Activated naive CD8-positive, alpha-beta T cell treated with anti-CD3 and anti-CD28 coated beads, Interleukin-2, amount 50 U/mL, for 24 hours (primary cell): ENCODE data around the gene S100A5.
"Not testable (repeated sequence)": the region's sequence is repeated elsewhere in the genome, so short reads cannot be mapped to it uniquely, and the experiment has no call there.

Experiments
- ATAC-seq: fragments of 150-1000 bp; cut with Tn5 transposase; one replicate; pipeline ENCODE4 v1.10.0; 2021
- DNase-seq: peaks from one replicate; pipeline ENCODE4 v3.0.0; 2021
- H3K27ac Mint-ChIP-seq: one replicate; pipeline ENCODE4 v1.8.0; 2021; ENCODE audit warnings: mild to moderate bottlenecking, mixed read lengths
- H3K27me3 Mint-ChIP-seq: one replicate; pipeline ENCODE4 v1.8.0; 2021; ENCODE audit warnings: mixed read lengths
- H3K36me3 Mint-ChIP-seq: one replicate; pipeline ENCODE4 v1.8.0; 2021; ENCODE audit warnings: low read depth, mixed read lengths
- H3K4me1 Mint-ChIP-seq: one replicate; pipeline ENCODE4 v1.8.0; 2021; ENCODE audit warnings: mixed read lengths
- H3K4me3 Mint-ChIP-seq: one replicate; pipeline ENCODE4 v1.8.0; 2021; ENCODE audit warnings: mild to moderate bottlenecking, moderate library complexity, mixed read lengths
- H3K9me3 Mint-ChIP-seq: one replicate; pipeline ENCODE4 v1.8.0; 2021; ENCODE audit warnings: mixed read lengths

The S100A5 gene, protein sequence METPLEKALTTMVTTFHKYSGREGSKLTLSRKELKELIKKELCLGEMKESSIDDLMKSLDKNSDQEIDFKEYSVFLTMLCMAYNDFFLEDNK

DNA sequence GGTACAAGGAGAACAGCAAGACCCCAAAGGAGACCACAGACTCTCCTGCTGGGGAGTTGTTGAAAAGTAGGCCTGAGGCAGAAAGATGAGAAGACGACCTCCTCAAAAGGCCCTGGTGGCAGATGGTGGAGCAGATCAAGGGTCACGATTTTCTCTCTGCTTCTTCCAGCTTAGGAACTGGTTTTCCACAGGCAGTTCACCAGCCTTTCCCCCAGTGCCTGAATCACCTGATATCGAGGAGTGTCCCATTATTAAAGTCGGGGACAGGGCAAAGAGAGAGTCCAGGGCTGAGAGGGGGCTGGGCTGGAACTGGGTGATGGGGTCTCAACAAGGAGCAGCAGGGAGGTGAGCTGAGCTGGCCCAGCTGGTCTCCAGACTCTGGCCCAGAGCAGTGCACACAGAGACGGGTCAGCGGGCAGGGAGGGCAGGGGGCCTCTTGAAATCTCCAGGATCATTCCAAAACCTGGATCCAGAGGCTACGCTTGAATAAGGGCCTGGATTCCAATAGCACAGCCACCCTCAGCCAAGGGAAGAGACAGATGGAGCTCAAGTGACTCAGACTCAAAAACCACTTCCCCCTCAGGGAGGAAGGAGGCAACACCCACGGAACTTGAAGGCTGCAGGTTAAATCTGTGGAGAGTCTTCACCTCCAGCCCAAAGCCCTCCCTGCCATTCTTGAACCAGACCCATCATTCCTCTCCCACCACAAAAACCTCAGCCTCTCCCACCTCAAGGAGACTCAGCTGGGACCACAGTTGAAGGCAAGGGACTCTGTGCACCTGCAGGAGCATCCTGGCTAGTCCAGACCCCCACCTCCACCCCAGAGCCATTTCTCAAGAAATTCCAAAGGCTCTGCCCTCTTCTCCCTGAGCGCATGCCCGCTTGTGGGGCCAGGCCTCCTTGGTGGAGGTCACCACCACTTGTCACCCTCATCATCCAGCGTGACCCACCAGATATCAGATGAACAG lies at the start of gene S100A5:
TSS of gene S100A5 (minus strand) at position 541 of the 968 bp plus-strand sequence. CDS start 743 bp downstream, outside the sequence.
- H3K4me1 Mint-ChIP-seq: peaks cover 79% of the 10 kb centered on the region
- H3K27me3 Mint-ChIP-seq: no peaks in the 10 kb centered on the region
- peak within 1 kb of the TSS; percentile 83 for H3K27ac Mint-ChIP-seq
- peak; percentile 50 for DNase-seq
- peak within 1 kb of the TSS; percentile 35 for H3K4me3 Mint-ChIP-seq
- H3K36me3 Mint-ChIP-seq: peaks cover 12% of the 10 kb centered on the region
- no peaks in the 10 kb centered on the region for H3K9me3 Mint-ChIP-seq
- no peak for ATAC-seq

DNA sequence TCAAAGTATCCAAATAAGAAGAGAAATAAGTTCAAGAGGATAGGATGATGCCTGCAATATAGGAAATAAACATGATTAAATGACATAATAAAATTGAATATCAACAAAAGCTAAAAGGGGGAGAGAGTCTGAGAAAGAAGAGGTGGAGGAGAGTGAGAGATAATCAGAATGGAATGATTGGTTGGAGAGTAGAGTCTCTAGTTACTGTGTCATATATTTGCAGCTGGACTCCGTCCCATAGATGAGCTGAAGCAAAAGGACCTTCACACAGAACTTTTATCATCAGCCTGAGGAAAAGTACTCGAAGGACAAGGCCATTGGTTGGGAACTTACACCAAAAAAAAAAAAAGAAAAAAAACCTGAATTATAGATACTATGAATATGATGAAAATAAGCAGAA lies 47.7 kb upstream of the S100A5 start:
- ATAC-seq (no peak), DNase-seq (no peak)
- Mint-ChIP-seq H3K4me1 (no peaks in the 10 kb centered on the region), H3K27ac (no peak overlapping the region), H3K27me3 (no peaks in the 10 kb centered on the region), H3K4me3 (no peak overlapping the region), H3K9me3 (no peaks in the 10 kb centered on the region), H3K36me3 (no peaks in the 10 kb centered on the region)

DNA sequence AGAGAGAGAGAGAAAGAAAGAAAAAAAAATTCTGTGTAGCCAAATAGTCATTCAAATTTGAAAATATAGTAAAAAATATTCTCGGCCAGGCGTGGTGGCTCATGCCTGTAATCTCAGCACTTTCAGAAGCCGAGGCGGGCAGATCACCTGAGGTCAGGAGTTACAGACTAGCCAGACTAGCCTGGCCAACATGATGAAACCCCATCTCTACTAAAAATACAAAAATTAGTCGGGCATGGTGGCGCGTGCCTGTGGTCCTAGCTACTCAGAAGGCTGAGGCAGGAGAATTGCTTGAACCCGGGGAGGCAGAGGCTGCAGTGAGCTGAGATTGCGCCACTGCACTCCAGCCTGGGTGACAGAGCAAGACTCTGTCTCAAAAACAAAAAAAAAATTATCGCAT lies 47.3 kb upstream of the S100A5 start:
- not testable (repeated sequence) for DNase-seq, H3K4me1 Mint-ChIP-seq, H3K27ac Mint-ChIP-seq, H3K9me3 Mint-ChIP-seq, ATAC-seq, H3K36me3 Mint-ChIP-seq, H3K27me3 Mint-ChIP-seq, H3K4me3 Mint-ChIP-seq

DNA sequence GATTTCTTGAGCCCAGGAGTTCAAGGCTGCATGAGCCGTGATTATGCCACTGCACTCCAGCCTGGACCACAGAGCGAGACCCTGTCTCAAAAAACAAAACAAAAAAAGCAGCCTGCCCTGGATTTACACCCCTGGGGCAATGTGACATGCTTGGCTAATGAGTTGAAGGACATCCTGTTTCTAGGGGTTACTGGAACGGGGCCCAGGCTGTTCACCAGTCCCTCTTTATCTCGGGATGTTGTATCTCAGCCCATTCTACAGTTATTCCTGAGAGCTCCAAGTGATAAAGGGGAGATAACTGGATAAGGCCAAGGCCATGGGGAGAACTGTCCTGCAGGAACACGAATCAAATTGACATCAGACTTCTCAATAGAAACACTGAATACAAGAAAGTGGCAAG lies 46.6 kb upstream of the S100A5 start:
- no peak overlapping the region for H3K4me3 Mint-ChIP-seq
- no peaks in the 10 kb centered on the region for H3K9me3 Mint-ChIP-seq
- H3K4me1 Mint-ChIP-seq: no peaks in the 10 kb centered on the region
- no peak for DNase-seq
- no peaks in the 10 kb centered on the region for H3K36me3 Mint-ChIP-seq
- H3K27me3 Mint-ChIP-seq: no peaks in the 10 kb centered on the region
- no peak for ATAC-seq
- no peak overlapping the region for H3K27ac Mint-ChIP-seq

GRCh38 chr1:153586347-153586746 lies 45.6 kb upstream of the S100A5 start:
- H3K36me3 Mint-ChIP-seq: no peaks in the 10 kb centered on the region
- no peaks in the 10 kb centered on the region for H3K27me3 Mint-ChIP-seq
- no peaks in the 10 kb centered on the region for H3K9me3 Mint-ChIP-seq
- no peaks in the 10 kb centered on the region for H3K4me1 Mint-ChIP-seq
- no peak for ATAC-seq
- no peak for DNase-seq
- H3K4me3 Mint-ChIP-seq: no peak overlapping the region
- no peak overlapping the region for H3K27ac Mint-ChIP-seq

GRCh38 chr1:153585006-153585405 lies 44.3 kb upstream of the S100A5 start:
- no peaks in the 10 kb centered on the region for H3K4me1 Mint-ChIP-seq
- no peaks in the 10 kb centered on the region for H3K36me3 Mint-ChIP-seq
- no peak overlapping the region for H3K4me3 Mint-ChIP-seq
- DNase-seq (no peak), ATAC-seq (no peak)
- H3K27me3 Mint-ChIP-seq: no peaks in the 10 kb centered on the region
- no peak overlapping the region for H3K27ac Mint-ChIP-seq
- no peaks in the 10 kb centered on the region for H3K9me3 Mint-ChIP-seq

- Mint-ChIP-seq H3K27ac (no peak overlapping the region), H3K4me3 (no peak overlapping the region)
- DNase-seq: no peak
These were observed 43.2 kb upstream of the S100A5 start for GRCh38 chr1:153583976-153584375.

DNA sequence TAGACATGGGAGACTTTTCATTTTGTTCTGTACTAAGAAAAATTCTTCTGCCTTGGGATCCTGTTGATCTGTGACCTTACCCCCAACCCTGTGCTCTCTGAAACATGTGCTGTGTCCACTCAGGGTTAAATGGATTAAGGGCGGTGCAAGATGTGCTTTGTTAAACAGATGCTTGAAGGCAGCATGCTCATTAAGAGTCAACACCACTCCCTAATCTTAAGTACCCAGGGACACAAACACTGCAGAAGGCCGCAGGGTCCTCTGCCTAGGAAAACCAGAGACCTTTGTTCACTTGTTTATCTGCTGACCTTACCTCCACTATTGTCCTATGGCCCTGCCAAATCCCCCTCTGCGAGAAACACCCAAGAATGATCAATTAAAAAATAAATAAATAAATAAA lies 42.8 kb upstream of the S100A5 start:
- not testable (repeated sequence) for H3K27me3 Mint-ChIP-seq, H3K36me3 Mint-ChIP-seq, H3K4me3 Mint-ChIP-seq, H3K4me1 Mint-ChIP-seq, H3K27ac Mint-ChIP-seq, H3K9me3 Mint-ChIP-seq, ATAC-seq, DNase-seq

More at GRCh38 chr1:153583976-153584375, 43.2 kb upstream of the S100A5 start:
- ATAC-seq: no peak
- peaks cover 4% of the 10 kb centered on the region for H3K27me3 Mint-ChIP-seq
- H3K9me3 Mint-ChIP-seq: no peaks in the 10 kb centered on the region
- no peaks in the 10 kb centered on the region for H3K4me1 Mint-ChIP-seq
- H3K36me3 Mint-ChIP-seq: no peaks in the 10 kb centered on the region

DNA sequence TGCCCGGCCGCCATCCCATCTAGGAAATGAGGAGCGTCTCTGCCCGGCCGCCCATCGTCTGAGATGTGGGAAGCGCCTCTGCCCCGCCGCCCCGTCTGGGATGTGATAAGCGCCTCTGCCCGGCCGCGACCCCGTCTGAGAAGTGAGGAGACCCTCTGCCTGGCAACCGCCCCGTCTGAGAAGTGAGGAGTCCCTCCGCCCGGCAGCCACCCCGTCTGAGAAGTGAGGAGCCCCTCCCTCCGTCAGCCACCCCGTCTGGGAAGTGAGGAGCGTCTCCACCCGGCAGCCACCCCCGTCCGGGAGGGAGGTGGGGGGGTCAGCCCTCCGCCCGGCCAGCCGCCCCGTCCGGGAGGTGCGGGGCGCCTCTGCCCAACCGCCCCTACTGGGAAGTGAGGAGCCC lies 42.1 kb upstream of the S100A5 start:
- not testable (repeated sequence) for DNase-seq, ATAC-seq, H3K9me3 Mint-ChIP-seq, H3K27me3 Mint-ChIP-seq, H3K4me1 Mint-ChIP-seq, H3K4me3 Mint-ChIP-seq, H3K27ac Mint-ChIP-seq, H3K36me3 Mint-ChIP-seq

DNA sequence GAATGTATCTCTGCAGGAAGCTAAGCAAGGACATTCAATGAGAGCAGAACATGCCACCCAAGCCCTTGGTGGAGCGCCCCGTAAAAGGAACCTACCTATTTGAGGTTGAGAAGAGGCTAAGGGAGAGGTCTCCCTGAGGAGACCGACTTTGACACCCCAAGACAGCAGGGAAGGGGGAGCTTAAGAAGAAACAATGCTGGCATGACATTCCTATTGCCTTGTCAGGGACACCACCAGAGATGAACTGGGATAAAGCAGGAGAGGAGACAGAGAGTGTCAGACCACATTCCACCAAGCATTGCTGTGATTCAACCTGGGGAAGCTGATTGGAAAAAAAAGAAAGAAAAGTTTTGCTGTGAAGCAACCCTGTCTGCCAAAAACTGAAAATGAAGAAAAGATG lies 38.2 kb upstream of the S100A5 start:
- no peaks in the 10 kb centered on the region for H3K9me3 Mint-ChIP-seq
- H3K36me3 Mint-ChIP-seq: no peaks in the 10 kb centered on the region
- no peak for ATAC-seq
- peaks cover 2% of the 10 kb centered on the region for H3K4me1 Mint-ChIP-seq
- no peak for DNase-seq
- peaks cover 17% of the 10 kb centered on the region for H3K27me3 Mint-ChIP-seq
- no peak overlapping the region for H3K4me3 Mint-ChIP-seq
- H3K27ac Mint-ChIP-seq: no peak overlapping the region

GRCh38 chr1:153578490-153578889 lies 37.8 kb upstream of the S100A5 start:
- DNase-seq: no peak
- no peak overlapping the region for H3K27ac Mint-ChIP-seq
- H3K9me3 Mint-ChIP-seq: no peaks in the 10 kb centered on the region
- peaks cover 5% of the 10 kb centered on the region for H3K4me1 Mint-ChIP-seq
- ATAC-seq: no peak
- no peaks in the 10 kb centered on the region for H3K36me3 Mint-ChIP-seq
- H3K4me3 Mint-ChIP-seq: no peak overlapping the region
- peaks cover 17% of the 10 kb centered on the region for H3K27me3 Mint-ChIP-seq

GRCh38 chr1:153577624-153578051 lies 36.9 kb upstream of the S100A5 start:
- peaks cover 17% of the 10 kb centered on the region for H3K27me3 Mint-ChIP-seq
- DNase-seq (no peak), ATAC-seq (no peak)
- H3K27ac Mint-ChIP-seq: no peak overlapping the region
- H3K4me3 Mint-ChIP-seq: no peak overlapping the region
- H3K4me1 Mint-ChIP-seq: peaks cover 14% of the 10 kb centered on the region
- H3K9me3 Mint-ChIP-seq: no peaks in the 10 kb centered on the region
- no peaks in the 10 kb centered on the region for H3K36me3 Mint-ChIP-seq

GRCh38 chr1:153577138-153577537 lies 36.4 kb upstream of the S100A5 start:
- H3K36me3 Mint-ChIP-seq: no peaks in the 10 kb centered on the region
- no peak overlapping the region for H3K27ac Mint-ChIP-seq
- H3K27me3 Mint-ChIP-seq: peaks cover 17% of the 10 kb centered on the region

DNA sequence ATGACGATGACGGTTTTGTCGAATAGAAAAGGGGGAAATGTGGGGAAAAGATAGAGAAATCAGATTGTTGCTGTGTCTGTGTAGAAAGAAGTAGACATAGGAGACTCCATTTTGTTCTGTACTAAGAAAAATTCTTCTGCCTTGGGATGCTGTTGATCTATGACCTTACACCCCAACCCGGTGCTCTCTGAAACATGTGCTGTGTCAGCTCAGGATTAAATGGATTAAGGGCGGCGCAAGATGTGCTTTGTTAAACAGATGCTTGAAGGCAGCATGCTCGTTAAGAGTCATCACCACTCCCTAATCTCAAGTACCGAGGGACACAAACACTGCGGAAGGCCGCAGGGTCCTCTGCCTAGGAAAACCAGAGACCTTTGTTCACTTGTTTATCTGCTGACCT lies 34.8 kb upstream of the S100A5 start:
- DNase-seq, H3K27ac Mint-ChIP-seq, H3K4me3 Mint-ChIP-seq, H3K9me3 Mint-ChIP-seq, H3K36me3 Mint-ChIP-seq, ATAC-seq: not testable (repeated sequence)
- Mint-ChIP-seq H3K27me3 (peaks cover 22% of the 10 kb centered on the region), H3K4me1 (peaks cover 26% of the 10 kb centered on the region)

More at GRCh38 chr1:153577138-153577537, 36.4 kb upstream of the S100A5 start:
- Mint-ChIP-seq H3K4me3 (no peak overlapping the region), H3K4me1 (peaks cover 19% of the 10 kb centered on the region), H3K9me3 (no peaks in the 10 kb centered on the region)
- no peak for DNase-seq
- ATAC-seq: no peak

DNA sequence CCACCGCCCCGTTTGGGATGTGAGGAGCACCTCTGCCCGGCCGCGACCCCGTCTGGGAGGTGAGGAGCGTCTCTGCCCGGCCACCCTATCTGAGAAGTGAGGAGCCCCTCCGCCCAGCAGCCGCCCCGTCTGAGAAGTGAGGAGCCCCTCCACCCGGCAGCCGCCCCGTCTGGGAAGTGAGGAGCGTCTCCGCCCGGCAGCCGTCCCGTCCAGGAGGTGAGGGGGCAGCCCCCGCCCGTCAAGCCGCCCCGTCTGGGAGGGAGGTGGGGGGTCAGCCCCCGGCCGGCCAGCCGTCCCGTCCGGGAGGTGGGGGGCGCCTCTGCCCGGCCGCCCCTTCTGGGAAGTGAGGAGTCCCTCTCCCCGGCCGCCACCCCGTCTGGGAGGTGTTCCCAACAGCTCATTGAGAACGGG lies 34.4 kb upstream of the S100A5 start:
- not testable (repeated sequence) for H3K27ac Mint-ChIP-seq, H3K4me3 Mint-ChIP-seq, ATAC-seq, H3K9me3 Mint-ChIP-seq, DNase-seq, H3K36me3 Mint-ChIP-seq
- peaks cover 26% of the 10 kb centered on the region for H3K4me1 Mint-ChIP-seq
- H3K27me3 Mint-ChIP-seq: peaks cover 24% of the 10 kb centered on the region
